ENCODE results near the gene SLMAP. TPM values are rescaled to one million over a fixed set of nuclear protein-coding genes. Genes with fewer than 3 reads are reported as not detected.

SLMAP gene
- total and polyA plus RNA-seq, 2 of the 13 experiments (the other 11 are each of a cell fraction or from before 2014, with no cell fraction given) = 24.0 to 48.3 TPM

- in situ Hi-C loops (cut with HindIII; ENCODE audit: extremely low pct_ligation_motif_present, low pct_unique_long_range_greater_than_20kb) (no loop called here), intact Hi-C loops (cut with micrococcal nuclease; ENCODE audit: unreplicated experiment) (no loop called here)
- no peak overlapping the region for H3K4me3 ChIP-seq (replicated peaks in 1 of 3; ENCODE audit: insufficient read depth in 1 of 3, low read depth in 2 of 3, low read length in 3 of 3)
- H3K79me2 ChIP-seq (ENCODE audit: insufficient read depth, low read length) = peaks cover 86% of the 10 kb centered on the region
- no peaks in the 10 kb centered on the region for H3K9me3 ChIP-seq (ENCODE audit: low read length)
- H3K27me3 ChIP-seq (ENCODE audit: control insufficient read depth in 1 of 2, insufficient read depth in 2 of 2, low read length in 2 of 2) = no peaks in the 10 kb centered on the region
- no peak for DNase-seq (ENCODE audit: low spot score)
- no peak overlapping the region for H3K9ac ChIP-seq (ENCODE audit: insufficient read depth, low read depth, low read length)
- POLR2A ChIA-PET = no interaction called here
- no peak overlapping the region for H3K4me2 ChIP-seq (ENCODE audit: low read depth, low read length)
- BruUV-seq (replicated peaks) = no TSS peak
- peaks cover 0 to 4% of the 10 kb centered on the region in 2 experiments; a peak in 2 of 5 replicates for H3K36me3 ChIP-seq (replicated peaks in 1 of 2; ENCODE audit: control insufficient read depth in 1 of 2, insufficient read depth in 2 of 2, low read length in 2 of 2)
- H3K27ac ChIP-seq (ENCODE audit: extremely low read length, insufficient read depth, low read length) = no peak overlapping the region
- H4K20me1 ChIP-seq (ENCODE audit: insufficient read depth, low read length) = no peaks in the 10 kb centered on the region
- H3K4me1 ChIP-seq (ENCODE audit: insufficient read depth, low read length) = peaks cover 67% of the 10 kb centered on the region
- no peak overlapping the region for H2AFZ ChIP-seq (ENCODE audit: low read length)
- no peak for TF ChIP-seq SOX5 (CRISPR knock-in tag; IDR thresholded peaks at IDR 0.05; ENCODE audit: borderline replicate concordance)
- no peak for TF ChIP-seq MXI1 (IDR thresholded peaks at IDR 0.05; ENCODE audit: borderline replicate concordance, low read depth, low read length)
- CTCF ChIA-PET (ENCODE audit: low intra/inter-chr PET ratio, low total read pairs) = no interaction called here
- ATAC-seq = no peak
- FAIRE-seq = no peak
- 100% methylated on average over 3 of the region's 3 CpGs for WGBS (ENCODE audit: low lambda C conversion rate)
Observed at GRCh38 chr3:57788624-57789018, 32.5 kb downstream of the SLMAP start.

- ChIA-PET POLR2A (interaction anchor here (1.0 kb wide), 1 partner anchor 29 kb away, joined by 3 read pairs; no protein-coding TSS in a partner anchor), CTCF (ENCODE audit: low intra/inter-chr PET ratio, low total read pairs) (no interaction called here)
- no peak overlapping the region for H3K9ac ChIP-seq (ENCODE audit: insufficient read depth, low read depth, low read length)
- peaks cover 71% of the 10 kb centered on the region for H3K4me1 ChIP-seq (ENCODE audit: insufficient read depth, low read length)
- H3K36me3 ChIP-seq (replicated peaks in 1 of 2; ENCODE audit: control insufficient read depth in 1 of 2, insufficient read depth in 2 of 2, low read length in 2 of 2) = peaks cover 0 to 1% of the 10 kb centered on the region in 2 experiments; a peak in 1 of 5 replicates
- in situ Hi-C loops (cut with HindIII; ENCODE audit: extremely low pct_ligation_motif_present, low pct_unique_long_range_greater_than_20kb) = no loop called here
- no TSS peak for BruUV-seq (replicated peaks)
- H3K79me2 ChIP-seq (ENCODE audit: insufficient read depth, low read length) = peaks cover 82% of the 10 kb centered on the region
- intact Hi-C loops (cut with micrococcal nuclease; ENCODE audit: unreplicated experiment) = no loop called here
- peak; percentile 40 for FAIRE-seq
- H3K9me3 ChIP-seq (ENCODE audit: low read length) = no peaks in the 10 kb centered on the region
- ATAC-seq = peak; percentile 83
- no peaks in the 10 kb centered on the region for H4K20me1 ChIP-seq (ENCODE audit: insufficient read depth, low read length)
- H3K4me3 ChIP-seq (replicated peaks in 1 of 3; ENCODE audit: insufficient read depth in 1 of 3, low read depth in 2 of 3, low read length in 3 of 3) = no peak overlapping the region
- 30% methylated on average over 2 of the region's 2 CpGs for WGBS (ENCODE audit: low lambda C conversion rate)
- peak overlapping the region; percentile 66 for H3K27ac ChIP-seq (ENCODE audit: extremely low read length, insufficient read depth, low read length)
- peak overlapping the region; percentile 46 for H3K4me2 ChIP-seq (ENCODE audit: low read depth, low read length)
- no peaks in the 10 kb centered on the region for H3K27me3 ChIP-seq (ENCODE audit: control insufficient read depth in 1 of 2, insufficient read depth in 2 of 2, low read length in 2 of 2)
- no peak overlapping the region for H2AFZ ChIP-seq (ENCODE audit: low read length)
- DNase-seq (ENCODE audit: low spot score) = peak; percentile 85
- TF ChIP-seq ZSCAN12 (CRISPR knock-in tag; IDR thresholded peaks at IDR 0.05) (no peak), FOXJ3 (CRISPR knock-in tag; IDR thresholded peaks at IDR 0.05; ENCODE audit: borderline replicate concordance) (peak; percentile 48; the same call in 1 of the 2 replicates), FOXP1 (IDR thresholded peaks at IDR 0.05) (no peak), FOXP1 (CRISPR knock-in tag; IDR thresholded peaks at IDR 0.05) (peak; percentile 47; the same call in 1 of the 2 replicates), NCOA2 (CRISPR knock-in tag; IDR thresholded peaks at IDR 0.05) (peak; percentile 57), MED1 (CRISPR knock-in tag; IDR thresholded peaks at IDR 0.05) (no peak), RXRB (CRISPR knock-in tag; IDR thresholded peaks at IDR 0.05; ENCODE audit: borderline replicate concordance) (peak; percentile 33; the same call in 1 of the 2 replicates), CEBPB (IDR thresholded peaks at IDR 0.05; ENCODE audit: borderline replicate concordance, low read depth, low read length) (peak; percentile 84), NFE2L2 (IDR thresholded peaks at IDR 0.05; ENCODE audit: low read length) (peak; percentile 93), CC2D1A (CRISPR knock-in tag; IDR thresholded peaks at IDR 0.05) (no peak), ZKSCAN5 (CRISPR knock-in tag; IDR thresholded peaks at IDR 0.05) (0 out of 2 replicates have a peak, but pooled peaks have one; percentile 51), CREM (IDR thresholded peaks at IDR 0.05) (peak; percentile 30; the same call in 1 of the 2 replicates), CREM (CRISPR knock-in tag; IDR thresholded peaks at IDR 0.05) (no peak), SAP130 (CRISPR knock-in tag; IDR thresholded peaks at IDR 0.05; ENCODE audit: low read depth) (peak; percentile 72), NKX3-1 (CRISPR knock-in tag; IDR thresholded peaks at IDR 0.05) (no peak), EP300 (IDR thresholded peaks at IDR 0.05; ENCODE audit: low read depth in 2 of 2, low read length in 2 of 2) (peak in 1 of 2 experiments; percentile 73; a peak in 2 of 4 replicates), EP300 (CRISPR knock-in tag; IDR thresholded peaks at IDR 0.05; ENCODE audit: borderline replicate concordance) (no peak), ZSCAN9 (CRISPR knock-in tag; IDR thresholded peaks at IDR 0.05; ENCODE audit: borderline replicate concordance) (0 out of 2 replicates have a peak, but pooled peaks have one; percentile 36), CBFB (CRISPR knock-in tag; IDR thresholded peaks at IDR 0.05) (no peak), ZNF569 (CRISPR knock-in tag; IDR thresholded peaks at IDR 0.05; ENCODE audit: borderline replicate concordance) (no peak), SOX6 (IDR thresholded peaks at IDR 0.05) (no peak), SOX6 (CRISPR knock-in tag; IDR thresholded peaks at IDR 0.05) (peak; percentile 78), ZNF747 (CRISPR knock-in tag; IDR thresholded peaks at IDR 0.05; ENCODE audit: borderline replicate concordance) (no peak)
Observed at GRCh38 chr3:57791245-57791644, 35.1 kb downstream of the SLMAP start.
